Heart left ventricle (tissue), 16 donors: Measurements from ENCODE around the gene GUCY2D. TPM values are rescaled to one million over a fixed set of nuclear protein-coding genes. Genes with fewer than 3 reads are reported as not detected.
A peak's percentile ranks its signal among the peaks of the same experiment; 100 is the strongest.
"Not testable (repeated sequence)": the region's sequence is repeated elsewhere in the genome, so short reads cannot be mapped to it uniquely, and the experiment has no call there.

ENCODE experiments used
- ATAC-seq, 4 donors: fragments of 200-7000 bp; cut with Tn5 transposase; one replicate each; pipeline ENCODE4 v1.9.1; 2020 to 2022; ENCODE audit warnings: moderate library complexity in 4 of 4, mild to moderate bottlenecking in 3 of 4, moderate number of reproducible peaks in 1 of 4
- DNase-seq, 5 donors: peaks; one replicate each; pipeline ENCODE4 v3.0.0-alpha.2; 2020
- H3K27ac ChIP-seq, 12 donors: fragments of 200-600 bp; sonication (generic) in 4 of 12; one replicate each; pipeline versions ENCODE4 v1.5.0 to v1.8.0; 2016 to 2022; ENCODE audit warnings: mild to moderate bottlenecking in 2 of 12
- H3K27me3 ChIP-seq, 9 donors: fragments of 200-600 bp; sonication (generic) in 2 of 9; one replicate each; pipeline versions ENCODE4 v1.5.1 to v1.8.0; 2016 to 2022; ENCODE audit warnings: mild to moderate bottlenecking in 3 of 9
- H3K36me3 ChIP-seq, 9 donors: fragments of 200-600 bp; sonication (generic) in 2 of 9; one replicate each; pipeline versions ENCODE4 v1.5.0 to v1.8.0; 2018 to 2022; ENCODE audit warnings: mild to moderate bottlenecking in 2 of 9
- H3K4me1 ChIP-seq, 12 donors: fragments of 200-600 bp; sonication (generic) in 4 of 12; one replicate each; pipeline versions ENCODE4 v1.5.0 to v1.8.0; 2016 to 2022; ENCODE audit warnings: mild to moderate bottlenecking in 3 of 12
- H3K4me3 ChIP-seq, 12 donors: fragments of 200-600 bp; sonication (generic) in 4 of 12; one replicate each; pipeline versions ENCODE4 v1.5.0 to v1.8.0; 2017 to 2022; ENCODE audit warnings: mild to moderate bottlenecking in 9 of 12, moderate library complexity in 4 of 12
- H3K9me3 ChIP-seq, 12 donors: fragments of 200-600 bp; sonication (generic) in 4 of 12; one replicate each; pipeline versions ENCODE4 v1.5.0 to v1.8.0; 2016 to 2022; ENCODE audit warnings: mild to moderate bottlenecking in 1 of 12
- POLR2A ChIP-seq, 2 donors: fragments of 450-650 bp; IDR thresholded peaks; one replicate each; pipeline ENCODE4 v1.6.1; 2017; ENCODE audit warnings: antibody characterized with exemption in 2 of 2, mild to moderate bottlenecking in 2 of 2, moderate library complexity in 2 of 2
- WGBS, 4 donors: extraction: QIAGEN DNeasy Blood & Tissue Kit in 2 of 4; methylation state at CpG; one replicate each; pipeline versions ENCODE4 v1.1.5 to v1.1.7; 2013 to 2018; 5-methylcytosine and 5-hydroxymethylcytosine counted together
- intact Hi-C, 10 donors: fragments of 100-400 bp; cut with DNase I; formaldehyde crosslinking; loops; one replicate each; pipeline versions ENCODE4 v1.11.1 to v1.14.2; 2022
- long read RNA-seq, 3 donors: library from polyadenylated mRNA; unstranded; transcript quantifications; one replicate each; pipeline ENCODE4 v2.0.0, GENCODE V29; 2020 to 2021
- polyA plus RNA-seq, 2 donors: library from polyadenylated mRNA; stranded (reverse); fragments of 200-250 nt; gene quantifications; one replicate each; pipeline ENCODE4 v1.2.3, GENCODE V29; 2013
- total RNA-seq, 9 donors: library from RNA; depleted of rRNA in 2 of 9; stranded (reverse); fragments of >200 nt in 2 of 9; fragmentation: NEBNext Ultra II Directional in 3 of 9; extraction: Animal tissue kit (Norgen Biotek cat#: 25700) in 3 of 9; gene quantifications; one replicate each; pipeline versions ENCODE4 v1.1.0 to v1.2.4, GENCODE V29; 2016 to 2023
- TF ChIP-seq, protein P1 (sequence below), 12 donors: fragments of 200-600 bp; sonication (generic) in 4 of 12; IDR thresholded peaks; one replicate each; pipeline versions ENCODE4 v1.5.0 to v1.8.0; 2018 to 2022; ENCODE audit warnings: antibody characterized with exemption in 12 of 12, mild to moderate bottlenecking in 5 of 12
- donor health status: ischemic (EF 13 %, LVEDD 7.1; RV severe dilation, severe dysfunction).
- donor health status: healthy with polysubstance abuse.
- donor health status: DM: no; HTN: yes; CAD: no.
- donor health status: DM: no; HTN: no; CAD: no.
- donor health status: ischemic (EF 25% LVEDD 6.9; RV normal size, moderate dysfunction).
- donor health status: ischemic (EF 25% LVEDD 5.7; RV mildly dilated, moderate dysfunction).
- donor health status: healthy.
- donor health status: DM: yes; HTN: yes; CAD: no.
- donor health status: ischemic (EF 35%, LVEDD 5.7; RV mildly dilated, moderate dysfunction).
- donor health status: nonischemic (EF 11% LVEDD 7.7; RV severe dilation, severe dysfunction).
- donor health status: DM: yes; HTN: yes; CAD: no.
- donor health status: PGD.
- donor health status: ischemic (EF 29% LVEDD 5.4; RV normal size, mild dysfunction).
- donor health status: nonischemic (EF 23%, LVEDD 6.1; RV moderate dilation, normal function).

Gene GUCY2D
- total RNA-seq (not detected), polyA plus RNA-seq (under 1 TPM in 1 of 2 donors, not detected in 1; 0.04 TPM)
- long read RNA-seq, donor 1, result 0 reads
- long read RNA-seq, donor 2, result 0 reads
- long read RNA-seq, donor 3, result 0 reads

DNA sequence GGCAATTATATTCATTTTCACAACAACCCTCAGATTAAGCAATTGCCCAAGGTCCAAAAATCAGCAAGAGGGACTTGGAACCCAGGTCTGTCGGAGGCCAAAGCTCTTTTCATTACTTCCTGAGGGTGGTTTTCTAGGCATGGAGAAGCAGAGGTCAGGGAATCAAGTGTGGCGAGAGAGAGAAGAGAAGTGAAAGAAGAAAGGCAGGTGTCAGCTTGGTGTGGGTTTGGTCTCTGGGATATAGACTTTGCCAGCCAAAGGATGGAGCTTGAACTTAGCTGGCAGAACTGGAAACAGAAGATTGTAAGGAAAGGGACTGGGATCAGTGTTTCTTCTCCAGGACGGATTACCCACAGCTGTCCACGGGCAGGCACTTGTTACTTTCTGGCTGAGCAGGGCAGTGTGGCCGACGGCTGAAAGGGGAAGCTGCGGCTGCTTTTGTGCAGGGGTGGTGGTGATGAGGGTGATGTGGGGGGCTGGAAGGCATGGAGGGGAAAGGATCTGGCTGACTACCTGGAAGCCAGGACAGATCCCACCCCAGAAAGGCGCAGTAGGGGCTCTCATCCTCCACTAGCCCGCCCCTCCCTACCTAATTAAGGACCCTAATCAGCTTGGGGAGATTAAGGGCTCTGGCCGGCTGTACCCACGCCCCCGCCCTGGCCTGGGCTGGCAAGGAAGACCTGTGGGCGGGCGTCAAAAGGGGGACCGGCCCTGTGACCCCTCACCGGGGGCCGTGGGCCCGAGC lies at the start of gene GUCY2D:
TSS of gene GUCY2D (plus strand) at position 640 of the 745 bp plus-strand sequence. CDS start 433 bp downstream, outside the sequence.
- H3K9me3 ChIP-seq, result no peaks in the 10 kb centered on the region
- WGBS, 4 donors, result 28 to 51% (median 38%) methylated on average over 11 to 18 of the region's 18 CpGs
- peaks cover 16 to 62% (median 30%) of the 10 kb centered on the region in 9 donors for H3K27me3 ChIP-seq
- ATAC-seq, result peak in 2 of 4 donors; percentile 37 to 55
- DNase-seq, result no peak
- H3K36me3 ChIP-seq, result no peaks in the 10 kb centered on the region
- H3K27ac ChIP-seq, result no peak within 1 kb of the TSS
- TF ChIP-seq POLR2A (IDR thresholded peaks at IDR 0.05), result no peak
- TF ChIP-seq, protein P1, sequence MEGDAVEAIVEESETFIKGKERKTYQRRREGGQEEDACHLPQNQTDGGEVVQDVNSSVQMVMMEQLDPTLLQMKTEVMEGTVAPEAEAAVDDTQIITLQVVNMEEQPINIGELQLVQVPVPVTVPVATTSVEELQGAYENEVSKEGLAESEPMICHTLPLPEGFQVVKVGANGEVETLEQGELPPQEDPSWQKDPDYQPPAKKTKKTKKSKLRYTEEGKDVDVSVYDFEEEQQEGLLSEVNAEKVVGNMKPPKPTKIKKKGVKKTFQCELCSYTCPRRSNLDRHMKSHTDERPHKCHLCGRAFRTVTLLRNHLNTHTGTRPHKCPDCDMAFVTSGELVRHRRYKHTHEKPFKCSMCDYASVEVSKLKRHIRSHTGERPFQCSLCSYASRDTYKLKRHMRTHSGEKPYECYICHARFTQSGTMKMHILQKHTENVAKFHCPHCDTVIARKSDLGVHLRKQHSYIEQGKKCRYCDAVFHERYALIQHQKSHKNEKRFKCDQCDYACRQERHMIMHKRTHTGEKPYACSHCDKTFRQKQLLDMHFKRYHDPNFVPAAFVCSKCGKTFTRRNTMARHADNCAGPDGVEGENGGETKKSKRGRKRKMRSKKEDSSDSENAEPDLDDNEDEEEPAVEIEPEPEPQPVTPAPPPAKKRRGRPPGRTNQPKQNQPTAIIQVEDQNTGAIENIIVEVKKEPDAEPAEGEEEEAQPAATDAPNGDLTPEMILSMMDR (IDR thresholded peaks at IDR 0.05), result no peak
- peaks cover 4 to 20% (median 12%) of the 10 kb centered on the region in 12 donors for H3K4me1 ChIP-seq
- peak within 1 kb of the TSS; percentile 4 to 46 (median 33) for H3K4me3 ChIP-seq
- intact Hi-C loops, result loop anchor here in 1 of 10 donors (10.0 kb wide), 1 partner anchor 53 kb away; no protein-coding TSS in a partner anchor

DNA sequence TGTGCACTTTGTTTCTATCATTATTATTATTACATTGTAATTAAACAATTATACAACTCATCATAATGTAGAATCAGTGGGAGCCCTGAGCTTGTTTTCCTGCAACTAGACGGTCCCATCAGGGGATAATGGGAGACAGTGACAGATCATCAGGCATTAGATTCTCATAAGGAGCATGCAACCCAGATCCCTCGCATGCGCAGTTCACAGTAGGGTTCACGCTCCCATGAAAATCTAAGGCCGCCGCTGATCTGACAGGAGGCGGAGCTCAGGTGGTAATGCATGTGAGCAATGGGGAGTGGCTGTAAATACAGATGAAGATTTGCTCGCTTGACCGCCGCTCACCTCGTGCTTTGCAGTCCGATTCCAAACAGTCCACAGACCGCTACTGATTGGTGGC lies 49.1 kb upstream of the GUCY2D start:
- peaks cover 0 to 20% (median 6%) of the 10 kb centered on the region in 12 donors for H3K4me1 ChIP-seq
- intact Hi-C loops, DNase-seq, H3K9me3 ChIP-seq, H3K27ac ChIP-seq, ATAC-seq, H3K27me3 ChIP-seq, H3K4me3 ChIP-seq: not testable (repeated sequence)
- 96 to 97% (median 97%) methylated on average over 12 to 13 of the region's 13 CpGs for WGBS, 4 donors
- H3K36me3 ChIP-seq, result peaks cover 0 to 23% (median 18%) of the 10 kb centered on the region in 9 donors

DNA sequence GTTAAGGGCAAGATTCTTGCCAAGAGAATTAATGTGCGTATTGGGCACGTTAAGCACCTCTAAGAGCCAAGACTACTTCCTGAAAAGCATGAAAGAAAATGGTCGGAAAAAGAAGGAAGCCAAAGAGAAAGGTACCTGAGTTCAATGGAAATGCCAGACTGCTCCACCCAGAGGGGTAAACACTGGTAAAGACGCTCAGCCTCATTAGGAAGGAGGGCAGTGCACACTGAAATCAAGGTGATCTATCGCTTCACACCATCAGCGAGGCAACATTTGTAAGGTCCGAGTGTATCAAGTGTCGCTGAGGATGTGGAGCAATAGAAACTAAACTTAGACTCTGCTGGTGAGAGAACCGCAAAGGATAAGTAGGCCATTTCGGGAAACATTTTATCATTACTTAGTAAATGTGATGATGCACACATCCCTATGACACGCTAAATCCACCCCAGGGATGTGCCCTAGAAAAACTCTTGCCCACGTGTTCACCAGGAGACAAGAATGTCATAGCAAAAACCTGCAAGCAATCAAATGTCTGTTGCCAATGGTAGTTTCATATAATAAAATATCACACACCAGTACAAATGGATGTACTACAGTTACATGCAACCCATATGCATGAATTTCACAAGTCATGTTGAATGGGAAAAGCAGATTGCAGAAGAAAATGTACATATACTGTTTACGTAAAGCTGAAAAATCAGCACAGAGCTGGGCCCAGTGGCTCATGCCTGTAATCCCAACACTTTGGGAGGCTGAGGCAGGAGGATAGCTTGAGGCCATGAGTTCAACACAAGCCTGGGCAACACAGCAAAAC lies 46.8 kb upstream of the GUCY2D start:
- WGBS, 4 donors, result 44 to 49% (median 46%) methylated on average over 13 of the region's 13 CpGs
- peaks cover 0 to 20% (median 6%) of the 10 kb centered on the region in 12 donors for H3K4me1 ChIP-seq
- TF ChIP-seq, protein P1 (IDR thresholded peaks at IDR 0.05), result no peak
- TF ChIP-seq POLR2A (IDR thresholded peaks at IDR 0.05), result no peak
- no peak overlapping the region for H3K4me3 ChIP-seq
- ATAC-seq (peak; percentile 64 to 89 (median 72)), DNase-seq (no peak)
- intact Hi-C loops, result no loop called here
- H3K27ac ChIP-seq, result peak overlapping the region in 4 of 12 donors; percentile 30 to 61 (median 44)
- H3K36me3 ChIP-seq, result peaks cover 0 to under 1% (median 0%) of the 10 kb centered on the region in 9 donors
- no peaks in the 10 kb centered on the region for H3K9me3 ChIP-seq
- peaks cover 0 to 4% (median 0%) of the 10 kb centered on the region in 9 donors for H3K27me3 ChIP-seq

DNA sequence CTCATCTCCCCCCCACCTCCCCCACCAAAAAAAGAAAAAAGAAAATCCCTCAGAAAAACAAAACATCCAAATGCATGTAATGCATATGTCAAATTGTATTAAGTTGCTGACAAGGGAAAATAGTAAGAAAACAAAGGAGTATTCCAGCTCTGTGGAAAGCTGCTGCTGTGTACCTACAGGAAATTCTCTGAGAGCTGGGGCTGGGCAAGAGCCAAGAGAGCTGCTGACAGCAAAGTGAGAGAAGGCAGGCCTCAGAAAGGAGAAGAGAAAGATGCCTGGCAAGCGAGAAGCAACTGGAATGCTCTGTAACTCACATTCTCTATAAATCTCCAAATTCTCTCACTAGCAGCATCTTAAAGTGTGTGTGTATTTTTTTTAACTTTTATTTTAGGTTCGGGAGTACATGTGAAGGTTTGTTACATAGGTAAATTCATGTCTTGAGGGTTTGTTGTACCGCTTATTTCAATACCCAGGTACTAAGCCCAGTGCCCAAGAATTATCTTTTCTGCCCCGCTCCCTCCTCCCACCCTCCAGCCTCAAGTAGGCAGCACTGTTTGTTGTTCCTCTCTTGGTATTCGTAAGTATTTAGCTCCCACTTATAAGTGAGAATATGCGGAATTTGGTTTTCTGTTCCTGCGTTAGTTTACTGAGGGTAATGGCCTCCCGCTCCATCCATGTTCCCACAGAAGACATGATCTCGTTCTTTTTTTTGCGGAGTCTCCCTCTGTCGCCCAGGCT lies 46.0 kb upstream of the GUCY2D start:
- 53 to 57% (median 55%) methylated on average over 11 of the region's 11 CpGs for WGBS, 4 donors
- no peaks in the 10 kb centered on the region for H3K9me3 ChIP-seq
- H3K36me3 ChIP-seq, result no peaks in the 10 kb centered on the region
- peaks cover 0 to 10% (median 0%) of the 10 kb centered on the region in 9 donors for H3K27me3 ChIP-seq
- DNase-seq (peak; percentile 66 to 80 (median 74)), ATAC-seq (peak; percentile 81 to 94 (median 88))
- peak overlapping the region in 4 of 12 donors; percentile 30 to 61 (median 44) for H3K27ac ChIP-seq
- intact Hi-C loops, result no loop called here
- peaks cover 0 to 20% (median 6%) of the 10 kb centered on the region in 12 donors for H3K4me1 ChIP-seq
- no peak for TF ChIP-seq POLR2A (IDR thresholded peaks at IDR 0.05)
- TF ChIP-seq, protein P1 (IDR thresholded peaks at IDR 0.05), result no peak
- no peak overlapping the region for H3K4me3 ChIP-seq
